Esophagus squamous epithelium (tissue), 5 donors: Measurements from ENCODE around the gene ETS1. TPM values are rescaled to one million over a fixed set of nuclear protein-coding genes. Genes with fewer than 3 reads are reported as not detected.
"Not testable (repeated sequence)": the region's sequence is repeated elsewhere in the genome, so short reads cannot be mapped to it uniquely, and the experiment has no call there.

Experiments
- DNase-seq: peaks from one replicate; lab custom pipeline; 2025; lab: John Stamatoyannopoulos, UW
- H3K27ac ChIP-seq, 4 donors: fragments of 200-600 bp; sonication (generic); one replicate each; pipeline ENCODE4 v1.5.1; 2016 to 2019; ENCODE audit warnings: mild to moderate bottlenecking in 1 of 4
- H3K27me3 ChIP-seq, 4 donors: fragments of 200-600 bp; sonication (generic); 1 replicate in 3 of 4; 2 replicates in 1 of 4; pipeline versions ENCODE4 v1.5.1 to v1.6.0; 2017 to 2021; ENCODE audit warnings: antibody characterized with exemption in 1 of 4
- H3K36me3 ChIP-seq, 3 donors: fragments of 200-600 bp; sonication (generic); one replicate each; pipeline ENCODE4 v1.5.1; 2016 to 2019
- H3K4me1 ChIP-seq, 3 donors: fragments of 200-600 bp; sonication (generic); one replicate each; pipeline ENCODE4 v1.5.1; 2017 to 2019
- H3K4me3 ChIP-seq, 4 donors: fragments of 200-600 bp; sonication (generic); 1 replicate in 3 of 4; 2 replicates in 1 of 4; pipeline ENCODE4 v1.5.1; 2016 to 2019; ENCODE audit warnings: mild to moderate bottlenecking in 2 of 4, moderate library complexity in 1 of 4
- H3K9me3 ChIP-seq, 3 donors: fragments of 200-600 bp; sonication (generic); one replicate each; pipeline ENCODE4 v1.5.1; 2016 to 2019
- CTCF ChIP-seq, 6 experiments: fragments of 450-650 bp in 4 of 6; fragments of 200-600 bp in 2 of 6; sonication (generic) in 2 of 6; IDR thresholded peaks; one replicate each; pipeline ENCODE4 v1.5.1; 2016 to 2019; ENCODE audit warnings: antibody characterized with exemption in 6 of 6, mild to moderate bottlenecking in 4 of 6, moderate library complexity in 4 of 6
- POLR2A ChIP-seq, 4 donors: fragments of 450-650 bp; IDR thresholded peaks; one replicate each; pipeline ENCODE4 v1.6.1; 2017; ENCODE audit warnings: antibody characterized with exemption in 4 of 4, mild to moderate bottlenecking in 4 of 4, moderate library complexity in 3 of 4
- WGBS, 2 donors: methylation state at CpG; one replicate each; pipeline ENCODE4 v1.1.5; 2018; 5-methylcytosine and 5-hydroxymethylcytosine counted together
- intact Hi-C: fragments of 100-400 bp; cut with DNase I; formaldehyde crosslinking; loops from one replicate; pipeline ENCODE4 v1.15.0; 2022
- total RNA-seq, 4 donors: library from RNA; depleted of rRNA; stranded (reverse); fragments of >200 nt; gene quantifications; one replicate each; pipeline ENCODE4 v1.1.0, GENCODE V29; 2016
- donor health status: DM: yes; HTN: yes; CAD: no.

The ETS1 gene
- total RNA-seq, 4 donors from 2014 or later, result 3.4 to 37.0 (median 16.4) TPM

DNA sequence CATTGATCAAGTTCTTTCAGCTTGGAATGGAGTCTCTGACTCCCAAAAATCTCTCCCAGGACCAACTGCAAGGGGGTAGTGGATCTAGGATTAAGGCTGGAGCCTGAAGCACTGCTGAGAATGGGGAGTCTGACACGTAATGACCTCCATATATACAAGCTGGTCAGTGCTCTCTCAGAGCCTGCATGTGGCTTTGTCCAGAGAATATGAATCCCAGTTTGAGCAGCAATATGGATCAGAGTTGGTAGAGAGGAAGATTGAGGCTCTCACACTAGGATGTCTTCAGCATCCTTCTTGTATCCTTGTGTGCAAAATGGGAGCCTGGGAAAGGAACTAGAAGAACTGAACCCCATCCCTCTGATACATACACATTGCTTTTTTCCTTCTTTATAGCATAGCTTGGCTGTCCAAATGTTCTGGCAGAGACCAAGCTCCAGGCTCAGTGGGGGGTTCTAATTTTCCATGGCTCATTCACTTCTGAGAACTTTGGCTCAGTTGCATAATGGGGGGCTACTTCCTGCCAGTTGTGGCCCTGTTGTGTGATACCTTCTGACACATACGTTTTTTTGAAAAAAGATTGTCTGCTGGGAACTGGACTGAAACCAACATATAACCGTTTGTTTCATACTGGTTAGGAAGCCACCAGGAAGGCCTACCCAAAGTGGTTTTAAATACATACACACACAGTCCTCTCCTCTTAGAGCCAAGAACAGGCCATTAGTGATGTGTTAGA is 138.2 kb downstream of the ETS1 start:
- Histone ChIP-seq H3K9me3 (no peaks in the 10 kb centered on the region), H3K27me3 (no peaks in the 10 kb centered on the region), H3K4me1 (peaks cover 4 to 37% (median 5%) of the 10 kb centered on the region in 3 donors), H3K36me3 (no peaks in the 10 kb centered on the region), H3K27ac (no peak overlapping the region), H3K4me3 (no peak overlapping the region)
- intact Hi-C loops, result no loop called here
- WGBS, 2 donors, result 73 to 89% methylated on average over 3 of the region's 3 CpGs
- no peak for TF ChIP-seq POLR2A (IDR thresholded peaks at IDR 0.05)
- DNase-seq, result no peak

GRCh38 chr11:128448200-128448886 is 139.0 kb downstream of the ETS1 start:
- H3K4me1 ChIP-seq, result peaks cover 4 to 31% (median 5%) of the 10 kb centered on the region in 3 donors
- H3K4me3 ChIP-seq, result no peak overlapping the region
- WGBS, 2 donors, result 47 to 56% methylated on average over 7 of the region's 7 CpGs
- H3K27me3 ChIP-seq, result no peaks in the 10 kb centered on the region
- no peak for DNase-seq
- intact Hi-C loops, result no loop called here
- H3K36me3 ChIP-seq, result no peaks in the 10 kb centered on the region
- H3K9me3 ChIP-seq, result no peaks in the 10 kb centered on the region
- no peak for TF ChIP-seq POLR2A (IDR thresholded peaks at IDR 0.05)
- no peak for TF ChIP-seq CTCF (IDR thresholded peaks at IDR 0.05)
- H3K27ac ChIP-seq, result no peak overlapping the region

DNA sequence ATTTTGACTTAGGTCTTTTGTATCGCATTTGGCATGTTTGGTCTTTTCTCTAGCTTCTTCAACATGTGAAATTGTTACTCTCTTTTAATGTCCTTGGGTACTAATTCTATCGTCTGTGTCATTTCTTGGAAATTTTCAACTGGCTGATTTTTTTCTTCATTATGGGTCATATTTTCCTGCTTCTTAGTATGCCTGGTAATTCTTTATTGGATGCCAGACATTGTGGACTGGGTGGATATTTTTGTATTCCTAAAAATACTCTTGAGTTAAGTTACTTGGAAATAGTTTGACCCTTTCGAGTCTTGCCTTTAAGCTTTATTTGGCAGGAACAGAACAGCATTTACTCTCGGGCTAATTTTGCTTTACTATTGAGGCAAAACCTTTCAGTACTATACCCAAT is 140.1 kb downstream of the ETS1 start:
- no peak for DNase-seq
- Histone ChIP-seq H3K36me3 (no peaks in the 10 kb centered on the region), H3K4me1 (peaks cover 0 to 21% (median 0%) of the 10 kb centered on the region in 3 donors), H3K9me3 (no peaks in the 10 kb centered on the region), H3K4me3 (no peak overlapping the region), H3K27ac (no peak overlapping the region), H3K27me3 (no peaks in the 10 kb centered on the region)
- intact Hi-C loops, result no loop called here
- 75 to 78% methylated on average over 4 of the region's 4 CpGs for WGBS, 2 donors
- no peak for TF ChIP-seq CTCF (IDR thresholded peaks at IDR 0.05)
- TF ChIP-seq POLR2A (IDR thresholded peaks at IDR 0.05), result no peak

- H3K27me3 ChIP-seq, H3K36me3 ChIP-seq, H3K4me3 ChIP-seq, H3K9me3 ChIP-seq, intact Hi-C loops, DNase-seq, H3K4me1 ChIP-seq, H3K27ac ChIP-seq: not testable (repeated sequence)
- 94 to 100% methylated on average over 1 of the region's 1 CpG for WGBS, 2 donors
Observed at GRCh38 chr11:128445921-128446320, 141.4 kb downstream of the ETS1 start.

GRCh38 chr11:128437136-128437535 is 150.2 kb downstream of the ETS1 start:
- no peak for DNase-seq
- H3K4me3 ChIP-seq, result no peak overlapping the region
- no peaks in the 10 kb centered on the region for H3K36me3 ChIP-seq
- no peaks in the 10 kb centered on the region for H3K9me3 ChIP-seq
- intact Hi-C loops, result no loop called here
- 68 to 94% methylated on average over 2 of the region's 2 CpGs for WGBS, 2 donors
- H3K4me1 ChIP-seq, result no peaks in the 10 kb centered on the region
- TF ChIP-seq CTCF (IDR thresholded peaks at IDR 0.05) (no peak), POLR2A (IDR thresholded peaks at IDR 0.05) (no peak)
- H3K27ac ChIP-seq, result no peak overlapping the region
- no peaks in the 10 kb centered on the region for H3K27me3 ChIP-seq

- TF ChIP-seq CTCF (IDR thresholded peaks at IDR 0.05) (no peak), POLR2A (IDR thresholded peaks at IDR 0.05) (no peak)
- no peaks in the 10 kb centered on the region for H3K27me3 ChIP-seq
- H3K4me3 ChIP-seq, result no peak overlapping the region
- no peak for DNase-seq
- H3K9me3 ChIP-seq, result no peaks in the 10 kb centered on the region
- no peaks in the 10 kb centered on the region for H3K36me3 ChIP-seq
- WGBS, 2 donors, result 72 to 76% methylated on average over 3 of the region's 3 CpGs
- intact Hi-C loops, result no loop called here
- no peak overlapping the region for H3K27ac ChIP-seq
- no peaks in the 10 kb centered on the region for H3K4me1 ChIP-seq
Observed at GRCh38 chr11:128434818-128435217, 152.5 kb downstream of the ETS1 start.
